Uterus (tissue), 2 donors: ENCODE results near the gene GTSF1L.

ENCODE experiments used
- POLR2A ChIP-seq, 2 donors: fragments of 450-650 bp; IDR thresholded peaks; one replicate each; pipeline ENCODE4 v1.6.1; 2016; ENCODE audit warnings: antibody characterized with exemption in 2 of 2, mild to moderate bottlenecking in 1 of 2, moderate library complexity in 1 of 2
- TF ChIP-seq, protein P1 (sequence below), 4 experiments: fragments of 200-600 bp in 2 of 4; fragments of 450-650 bp in 2 of 4; sonication (generic) in 2 of 4; IDR thresholded peaks; one replicate each; pipeline ENCODE4 v1.5.1; 2016 to 2019; ENCODE audit warnings: antibody characterized with exemption in 4 of 4, mild to moderate bottlenecking in 2 of 4, moderate library complexity in 1 of 4

DNA sequence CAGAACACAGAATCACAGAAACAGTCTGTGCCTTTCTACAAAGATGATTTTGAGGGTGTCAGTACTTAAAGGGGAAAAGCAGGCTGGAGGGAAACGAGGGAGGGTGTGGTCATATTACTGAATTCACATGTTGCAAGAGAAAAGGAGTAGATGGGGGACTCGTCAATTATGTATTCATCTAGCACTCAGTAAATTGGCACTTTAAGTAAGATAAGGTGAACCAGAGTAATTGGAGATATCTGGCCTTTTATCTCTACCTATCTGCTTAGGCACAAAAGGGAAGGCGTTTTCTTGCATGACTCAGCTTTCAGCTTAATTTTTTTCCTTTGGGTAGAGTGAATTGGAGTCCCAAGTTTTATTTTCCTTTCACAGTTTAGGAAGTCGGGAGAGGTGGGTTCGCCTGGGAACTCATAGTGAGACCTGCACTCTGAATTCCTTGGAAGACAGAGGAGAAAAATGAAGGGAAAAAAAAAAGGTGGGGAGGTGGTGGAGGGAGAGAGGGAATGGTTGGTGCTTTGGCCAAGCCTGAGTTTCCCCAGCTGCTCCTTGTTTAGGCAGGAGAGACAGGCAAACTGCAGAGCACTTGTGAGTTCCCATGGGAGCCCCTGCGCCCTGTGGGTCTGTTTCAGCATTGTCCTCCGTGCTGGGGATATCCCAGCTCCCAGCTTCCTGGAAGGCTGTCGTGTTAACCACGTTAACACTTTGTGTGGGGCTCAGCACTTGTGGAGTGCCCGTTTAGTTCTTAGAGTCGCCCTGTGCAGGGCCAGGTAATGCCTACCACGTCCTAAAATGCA is 19.7 kb upstream of the GTSF1L start:
- TF ChIP-seq POLR2A (IDR thresholded peaks at IDR 0.05): no peak
- TF ChIP-seq, protein P1, sequence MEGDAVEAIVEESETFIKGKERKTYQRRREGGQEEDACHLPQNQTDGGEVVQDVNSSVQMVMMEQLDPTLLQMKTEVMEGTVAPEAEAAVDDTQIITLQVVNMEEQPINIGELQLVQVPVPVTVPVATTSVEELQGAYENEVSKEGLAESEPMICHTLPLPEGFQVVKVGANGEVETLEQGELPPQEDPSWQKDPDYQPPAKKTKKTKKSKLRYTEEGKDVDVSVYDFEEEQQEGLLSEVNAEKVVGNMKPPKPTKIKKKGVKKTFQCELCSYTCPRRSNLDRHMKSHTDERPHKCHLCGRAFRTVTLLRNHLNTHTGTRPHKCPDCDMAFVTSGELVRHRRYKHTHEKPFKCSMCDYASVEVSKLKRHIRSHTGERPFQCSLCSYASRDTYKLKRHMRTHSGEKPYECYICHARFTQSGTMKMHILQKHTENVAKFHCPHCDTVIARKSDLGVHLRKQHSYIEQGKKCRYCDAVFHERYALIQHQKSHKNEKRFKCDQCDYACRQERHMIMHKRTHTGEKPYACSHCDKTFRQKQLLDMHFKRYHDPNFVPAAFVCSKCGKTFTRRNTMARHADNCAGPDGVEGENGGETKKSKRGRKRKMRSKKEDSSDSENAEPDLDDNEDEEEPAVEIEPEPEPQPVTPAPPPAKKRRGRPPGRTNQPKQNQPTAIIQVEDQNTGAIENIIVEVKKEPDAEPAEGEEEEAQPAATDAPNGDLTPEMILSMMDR (IDR thresholded peaks at IDR 0.05): no peak
